ENCODE measurements around the gene KRT37. TPM values are rescaled to one million over a fixed set of nuclear protein-coding genes. Genes with fewer than 3 reads are reported as not detected.

The KRT37 gene
- total and polyA plus RNA-seq, 2 of the 13 experiments (the other 11 are each of a cell fraction or from before 2014, with no cell fraction given) = 0.69 TPM; not detected in 1

DNA sequence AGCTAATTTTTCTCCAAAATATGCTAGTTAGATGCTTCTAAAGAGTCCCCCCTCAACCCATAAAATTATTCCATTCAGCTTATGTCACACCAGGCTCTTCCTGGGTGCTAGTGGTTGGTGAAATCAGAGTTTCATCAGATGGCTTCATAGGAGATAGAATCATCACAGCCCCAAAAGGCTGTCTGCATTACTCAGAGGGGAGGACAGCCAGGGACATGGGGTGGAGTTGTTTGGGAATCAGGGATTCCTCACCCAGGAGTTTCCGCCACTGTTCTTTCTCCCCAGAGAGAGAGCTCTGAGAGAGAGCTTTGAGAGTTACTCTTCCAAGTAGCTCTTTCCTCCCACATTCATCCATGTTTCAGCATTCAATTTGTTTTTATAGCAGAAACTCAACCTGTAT is 42.0 kb downstream of the KRT37 start:
- intact Hi-C loops (cut with micrococcal nuclease; ENCODE audit: unreplicated experiment) (no loop called here), in situ Hi-C loops (cut with HindIII; ENCODE audit: extremely low pct_ligation_motif_present, low pct_unique_long_range_greater_than_20kb) (no loop called here)
- ATAC-seq (no peak), FAIRE-seq (no peak), DNase-seq (ENCODE audit: low spot score) (no peak)
- no peaks in the 10 kb centered on the region; a peak in 1 of 5 replicates for H3K27me3 ChIP-seq (ENCODE audit: control insufficient read depth in 1 of 2, insufficient read depth in 2 of 2, low read length in 2 of 2)
- no peak overlapping the region for H3K4me2 ChIP-seq (ENCODE audit: low read depth, low read length)
- ChIA-PET CTCF (ENCODE audit: low intra/inter-chr PET ratio, low total read pairs) (no interaction called here), POLR2A (no interaction called here)
- H3K36me3 ChIP-seq (replicated peaks in 1 of 2; ENCODE audit: control insufficient read depth in 1 of 2, insufficient read depth in 2 of 2, low read length in 2 of 2) = no peaks in the 10 kb centered on the region
- no TSS peak for BruUV-seq (replicated peaks)
- 0 out of 2 replicates have a peak, but pooled peaks cover 4% of the 10 kb centered on the region for H3K4me1 ChIP-seq (ENCODE audit: insufficient read depth, low read length)
- whole genome bisulfite sequencing (ENCODE audit: low lambda C conversion rate) = 95% methylated on average over 1 of the region's 1 CpG
- H3K4me3 ChIP-seq (replicated peaks in 1 of 3; ENCODE audit: insufficient read depth in 1 of 3, low read depth in 2 of 3, low read length in 3 of 3) = no peak overlapping the region
- no peaks in the 10 kb centered on the region for H3K79me2 ChIP-seq (ENCODE audit: insufficient read depth, low read length)
- H2AFZ ChIP-seq (ENCODE audit: low read length) = no peak overlapping the region
- TF ChIP-seq DMAP1 (CRISPR knock-in tag; IDR thresholded peaks at IDR 0.05) (no peak), NR2F1 (CRISPR knock-in tag; IDR thresholded peaks at IDR 0.05) (no peak), ZNF644 (CRISPR knock-in tag; IDR thresholded peaks at IDR 0.05; ENCODE audit: low read depth) (no peak), SP2 (CRISPR knock-in tag; IDR thresholded peaks at IDR 0.05) (no peak), KLF13 (CRISPR knock-in tag; IDR thresholded peaks at IDR 0.05) (no peak), ZNF674 (CRISPR knock-in tag; IDR thresholded peaks at IDR 0.05; ENCODE audit: low read depth) (no peak), NR2F6 (IDR thresholded peaks at IDR 0.05) (no peak), NR2F6 (CRISPR knock-in tag; IDR thresholded peaks at IDR 0.05) (no peak)
- TF ChIP-seq, protein P1, sequence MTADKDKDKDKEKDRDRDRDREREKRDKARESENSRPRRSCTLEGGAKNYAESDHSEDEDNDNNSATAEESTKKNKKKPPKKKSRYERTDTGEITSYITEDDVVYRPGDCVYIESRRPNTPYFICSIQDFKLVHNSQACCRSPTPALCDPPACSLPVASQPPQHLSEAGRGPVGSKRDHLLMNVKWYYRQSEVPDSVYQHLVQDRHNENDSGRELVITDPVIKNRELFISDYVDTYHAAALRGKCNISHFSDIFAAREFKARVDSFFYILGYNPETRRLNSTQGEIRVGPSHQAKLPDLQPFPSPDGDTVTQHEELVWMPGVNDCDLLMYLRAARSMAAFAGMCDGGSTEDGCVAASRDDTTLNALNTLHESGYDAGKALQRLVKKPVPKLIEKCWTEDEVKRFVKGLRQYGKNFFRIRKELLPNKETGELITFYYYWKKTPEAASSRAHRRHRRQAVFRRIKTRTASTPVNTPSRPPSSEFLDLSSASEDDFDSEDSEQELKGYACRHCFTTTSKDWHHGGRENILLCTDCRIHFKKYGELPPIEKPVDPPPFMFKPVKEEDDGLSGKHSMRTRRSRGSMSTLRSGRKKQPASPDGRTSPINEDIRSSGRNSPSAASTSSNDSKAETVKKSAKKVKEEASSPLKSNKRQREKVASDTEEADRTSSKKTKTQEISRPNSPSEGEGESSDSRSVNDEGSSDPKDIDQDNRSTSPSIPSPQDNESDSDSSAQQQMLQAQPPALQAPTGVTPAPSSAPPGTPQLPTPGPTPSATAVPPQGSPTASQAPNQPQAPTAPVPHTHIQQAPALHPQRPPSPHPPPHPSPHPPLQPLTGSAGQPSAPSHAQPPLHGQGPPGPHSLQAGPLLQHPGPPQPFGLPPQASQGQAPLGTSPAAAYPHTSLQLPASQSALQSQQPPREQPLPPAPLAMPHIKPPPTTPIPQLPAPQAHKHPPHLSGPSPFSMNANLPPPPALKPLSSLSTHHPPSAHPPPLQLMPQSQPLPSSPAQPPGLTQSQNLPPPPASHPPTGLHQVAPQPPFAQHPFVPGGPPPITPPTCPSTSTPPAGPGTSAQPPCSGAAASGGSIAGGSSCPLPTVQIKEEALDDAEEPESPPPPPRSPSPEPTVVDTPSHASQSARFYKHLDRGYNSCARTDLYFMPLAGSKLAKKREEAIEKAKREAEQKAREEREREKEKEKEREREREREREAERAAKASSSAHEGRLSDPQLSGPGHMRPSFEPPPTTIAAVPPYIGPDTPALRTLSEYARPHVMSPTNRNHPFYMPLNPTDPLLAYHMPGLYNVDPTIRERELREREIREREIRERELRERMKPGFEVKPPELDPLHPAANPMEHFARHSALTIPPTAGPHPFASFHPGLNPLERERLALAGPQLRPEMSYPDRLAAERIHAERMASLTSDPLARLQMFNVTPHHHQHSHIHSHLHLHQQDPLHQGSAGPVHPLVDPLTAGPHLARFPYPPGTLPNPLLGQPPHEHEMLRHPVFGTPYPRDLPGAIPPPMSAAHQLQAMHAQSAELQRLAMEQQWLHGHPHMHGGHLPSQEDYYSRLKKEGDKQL (CRISPR knock-in tag; IDR thresholded peaks at IDR 0.05; ENCODE audit: low read depth) = no peak
- TF ChIP-seq, protein P2, sequence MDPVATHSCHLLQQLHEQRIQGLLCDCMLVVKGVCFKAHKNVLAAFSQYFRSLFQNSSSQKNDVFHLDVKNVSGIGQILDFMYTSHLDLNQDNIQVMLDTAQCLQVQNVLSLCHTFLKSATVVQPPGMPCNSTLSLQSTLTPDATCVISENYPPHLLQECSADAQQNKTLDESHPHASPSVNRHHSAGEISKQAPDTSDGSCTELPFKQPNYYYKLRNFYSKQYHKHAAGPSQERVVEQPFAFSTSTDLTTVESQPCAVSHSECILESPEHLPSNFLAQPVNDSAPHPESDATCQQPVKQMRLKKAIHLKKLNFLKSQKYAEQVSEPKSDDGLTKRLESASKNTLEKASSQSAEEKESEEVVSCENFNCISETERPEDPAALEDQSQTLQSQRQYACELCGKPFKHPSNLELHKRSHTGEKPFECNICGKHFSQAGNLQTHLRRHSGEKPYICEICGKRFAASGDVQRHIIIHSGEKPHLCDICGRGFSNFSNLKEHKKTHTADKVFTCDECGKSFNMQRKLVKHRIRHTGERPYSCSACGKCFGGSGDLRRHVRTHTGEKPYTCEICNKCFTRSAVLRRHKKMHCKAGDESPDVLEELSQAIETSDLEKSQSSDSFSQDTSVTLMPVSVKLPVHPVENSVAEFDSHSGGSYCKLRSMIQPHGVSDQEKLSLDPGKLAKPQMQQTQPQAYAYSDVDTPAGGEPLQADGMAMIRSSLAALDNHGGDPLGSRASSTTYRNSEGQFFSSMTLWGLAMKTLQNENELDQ (CRISPR knock-in tag; IDR thresholded peaks at IDR 0.05; ENCODE audit: borderline replicate concordance) = no peak
- TF ChIP-seq, protein P3, sequence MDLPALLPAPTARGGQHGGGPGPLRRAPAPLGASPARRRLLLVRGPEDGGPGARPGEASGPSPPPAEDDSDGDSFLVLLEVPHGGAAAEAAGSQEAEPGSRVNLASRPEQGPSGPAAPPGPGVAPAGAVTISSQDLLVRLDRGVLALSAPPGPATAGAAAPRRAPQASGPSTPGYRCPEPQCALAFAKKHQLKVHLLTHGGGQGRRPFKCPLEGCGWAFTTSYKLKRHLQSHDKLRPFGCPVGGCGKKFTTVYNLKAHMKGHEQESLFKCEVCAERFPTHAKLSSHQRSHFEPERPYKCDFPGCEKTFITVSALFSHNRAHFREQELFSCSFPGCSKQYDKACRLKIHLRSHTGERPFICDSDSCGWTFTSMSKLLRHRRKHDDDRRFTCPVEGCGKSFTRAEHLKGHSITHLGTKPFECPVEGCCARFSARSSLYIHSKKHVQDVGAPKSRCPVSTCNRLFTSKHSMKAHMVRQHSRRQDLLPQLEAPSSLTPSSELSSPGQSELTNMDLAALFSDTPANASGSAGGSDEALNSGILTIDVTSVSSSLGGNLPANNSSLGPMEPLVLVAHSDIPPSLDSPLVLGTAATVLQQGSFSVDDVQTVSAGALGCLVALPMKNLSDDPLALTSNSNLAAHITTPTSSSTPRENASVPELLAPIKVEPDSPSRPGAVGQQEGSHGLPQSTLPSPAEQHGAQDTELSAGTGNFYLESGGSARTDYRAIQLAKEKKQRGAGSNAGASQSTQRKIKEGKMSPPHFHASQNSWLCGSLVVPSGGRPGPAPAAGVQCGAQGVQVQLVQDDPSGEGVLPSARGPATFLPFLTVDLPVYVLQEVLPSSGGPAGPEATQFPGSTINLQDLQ (CRISPR knock-in tag; IDR thresholded peaks at IDR 0.05) = no peak
- H3K9me3 ChIP-seq (ENCODE audit: low read length) = peaks cover 9% of the 10 kb centered on the region
- no peak overlapping the region for H3K9ac ChIP-seq (ENCODE audit: insufficient read depth, low read depth, low read length)
- H3K27ac ChIP-seq (ENCODE audit: extremely low read length, insufficient read depth, low read length) = no peak overlapping the region
- no peaks in the 10 kb centered on the region for H4K20me1 ChIP-seq (ENCODE audit: insufficient read depth, low read length)

Data from HepG2 (cell line).